NT2/D1 (cell line): ENCODE measurements around the gene ZNF565.

Source experiments
- YY1 ChIP-seq: IDR thresholded peaks from 2 replicates; pipeline ENCODE4 v1.6.1; 2011; ENCODE audit not compliant: insufficient read length, insufficient read depth
- ZNF274 ChIP-seq: IDR thresholded peaks from 2 replicates; pipeline ENCODE4 v1.6.1; 2011; ENCODE audit warnings: mild to moderate bottlenecking, low read depth, low read length

- TF ChIP-seq YY1 (no peak), ZNF274 (no peak)
Measured at GRCh38 chr19:36245210-36246005, 30.9 kb upstream of the ZNF565 start.
